ENCODE data around the gene HNRNPA3. TPM values are rescaled to one million over a fixed set of nuclear protein-coding genes. Genes with fewer than 3 reads are reported as not detected.

The HNRNPA3 gene
- polyA plus RNA-seq, 4 donors = 73.4 to 282 (median 190) TPM

- Histone ChIP-seq H3K4me1 (ENCODE audit: control insufficient read depth in 3 of 3, insufficient read depth in 2 of 3, low read depth in 1 of 3, low read length in 2 of 3) (peaks cover 19 to 45% (median 33%) of the 10 kb centered on the region in 3 donors), H3K27me3 (ENCODE audit: control insufficient read depth in 3 of 3, insufficient read depth in 3 of 3, low read length in 3 of 3) (no peaks in the 10 kb centered on the region), H3K9me3 (ENCODE audit: control insufficient read depth in 2 of 2, insufficient read depth in 1 of 2, low read depth in 1 of 2, low read length in 1 of 2) (no peaks in the 10 kb centered on the region), H3K4me3 (ENCODE audit: low read depth in 1 of 3, low read length in 3 of 3) (no peak overlapping the region), H3K27ac (ENCODE audit: low read depth in 1 of 3, low read length in 2 of 3) (peak overlapping the region in 1 of 3 donors; percentile 4), H3K36me3 (ENCODE audit: control insufficient read depth in 3 of 3, insufficient read depth in 2 of 3, low read depth in 1 of 3, low read length in 3 of 3) (peaks cover 2 to 31% (median 4%) of the 10 kb centered on the region in 3 donors)
- 75 to 84% (median 78%) methylated on average over 5 of the region's 5 CpGs for WGBS, 3 donors
- no peak for FAIRE-seq
- no peak for DNase-seq
Observed at GRCh38 chr2:177250461-177250860, 37.9 kb downstream of the HNRNPA3 start.

- Histone ChIP-seq H3K4me3 (ENCODE audit: low read depth in 1 of 3, low read length in 3 of 3) (no peak overlapping the region), H3K4me1 (ENCODE audit: control insufficient read depth in 3 of 3, insufficient read depth in 2 of 3, low read depth in 1 of 3, low read length in 2 of 3) (peaks cover 18 to 52% (median 34%) of the 10 kb centered on the region in 3 donors), H3K9me3 (ENCODE audit: control insufficient read depth in 2 of 2, insufficient read depth in 1 of 2, low read depth in 1 of 2, low read length in 1 of 2) (no peaks in the 10 kb centered on the region), H3K36me3 (ENCODE audit: control insufficient read depth in 3 of 3, insufficient read depth in 2 of 3, low read depth in 1 of 3, low read length in 3 of 3) (peaks cover 2 to 27% (median 4%) of the 10 kb centered on the region in 3 donors), H3K27ac (ENCODE audit: low read depth in 1 of 3, low read length in 2 of 3) (peak overlapping the region; percentile 68 to 89 (median 80)), H3K27me3 (ENCODE audit: control insufficient read depth in 3 of 3, insufficient read depth in 3 of 3, low read length in 3 of 3) (no peaks in the 10 kb centered on the region)
- WGBS, 3 donors = 76 to 81% (median 81%) methylated on average over 3 of the region's 3 CpGs
- no peak for DNase-seq
- no peak for FAIRE-seq
Observed at GRCh38 chr2:177251165-177251542, 38.6 kb downstream of the HNRNPA3 start.

GRCh38 chr2:177252808-177253531, 40.4 kb downstream of the HNRNPA3 start:
- no peak for FAIRE-seq
- 41 to 68% (median 67%) methylated on average over 5 of the region's 5 CpGs for WGBS, 3 donors
- DNase-seq = peak in 1 of 2 donors; percentile 45
- peaks cover 25 to 64% (median 46%) of the 10 kb centered on the region in 3 donors for H3K4me1 ChIP-seq (ENCODE audit: control insufficient read depth in 3 of 3, insufficient read depth in 2 of 3, low read depth in 1 of 3, low read length in 2 of 3)
- H3K36me3 ChIP-seq (ENCODE audit: control insufficient read depth in 3 of 3, insufficient read depth in 2 of 3, low read depth in 1 of 3, low read length in 3 of 3) = peaks cover 2 to 23% (median 4%) of the 10 kb centered on the region in 3 donors
- no peak overlapping the region for H3K4me3 ChIP-seq (ENCODE audit: low read depth in 1 of 3, low read length in 3 of 3)
- H3K9me3 ChIP-seq (ENCODE audit: control insufficient read depth in 2 of 2, insufficient read depth in 1 of 2, low read depth in 1 of 2, low read length in 1 of 2) = peaks cover 0 to 4% of the 10 kb centered on the region in 2 donors
- no peaks in the 10 kb centered on the region for H3K27me3 ChIP-seq (ENCODE audit: control insufficient read depth in 3 of 3, insufficient read depth in 3 of 3, low read length in 3 of 3)
- H3K27ac ChIP-seq (ENCODE audit: low read depth in 1 of 3, low read length in 2 of 3) = peak overlapping the region; percentile 66 to 89 (median 70)

- H3K27me3 ChIP-seq (ENCODE audit: control insufficient read depth in 3 of 3, insufficient read depth in 3 of 3, low read length in 3 of 3) = no peaks in the 10 kb centered on the region
- peaks cover under 1 to 18% (median 1%) of the 10 kb centered on the region in 3 donors for H3K36me3 ChIP-seq (ENCODE audit: control insufficient read depth in 3 of 3, insufficient read depth in 2 of 3, low read depth in 1 of 3, low read length in 3 of 3)
- no peak for FAIRE-seq
- no peak for DNase-seq
- H3K9me3 ChIP-seq (ENCODE audit: control insufficient read depth in 2 of 2, insufficient read depth in 1 of 2, low read depth in 1 of 2, low read length in 1 of 2) = peaks cover 0 to 4% of the 10 kb centered on the region in 2 donors
- 15 to 57% (median 34%) methylated on average over 3 of the region's 3 CpGs for WGBS, 3 donors
- H3K4me3 ChIP-seq (ENCODE audit: low read depth in 1 of 3, low read length in 3 of 3) = no peak overlapping the region
- H3K27ac ChIP-seq (ENCODE audit: low read depth in 1 of 3, low read length in 2 of 3) = peak overlapping the region in 2 of 3 donors; percentile 34 to 89
- peaks cover 25 to 62% (median 46%) of the 10 kb centered on the region in 3 donors for H3K4me1 ChIP-seq (ENCODE audit: control insufficient read depth in 3 of 3, insufficient read depth in 2 of 3, low read depth in 1 of 3, low read length in 2 of 3)
Observed at GRCh38 chr2:177253704-177254103, 41.1 kb downstream of the HNRNPA3 start.

GRCh38 chr2:177254433-177255226, 42.0 kb downstream of the HNRNPA3 start:
- Histone ChIP-seq H3K36me3 (ENCODE audit: control insufficient read depth in 3 of 3, insufficient read depth in 2 of 3, low read depth in 1 of 3, low read length in 3 of 3) (peaks cover 0 to 18% (median 0%) of the 10 kb centered on the region in 3 donors), H3K4me3 (ENCODE audit: low read depth in 1 of 3, low read length in 3 of 3) (no peak overlapping the region), H3K27me3 (ENCODE audit: control insufficient read depth in 3 of 3, insufficient read depth in 3 of 3, low read length in 3 of 3) (no peaks in the 10 kb centered on the region), H3K4me1 (ENCODE audit: control insufficient read depth in 3 of 3, insufficient read depth in 2 of 3, low read depth in 1 of 3, low read length in 2 of 3) (peaks cover 25 to 60% (median 46%) of the 10 kb centered on the region in 3 donors), H3K9me3 (ENCODE audit: control insufficient read depth in 2 of 2, insufficient read depth in 1 of 2, low read depth in 1 of 2, low read length in 1 of 2) (peaks cover 0 to 4% of the 10 kb centered on the region in 2 donors), H3K27ac (ENCODE audit: low read depth in 1 of 3, low read length in 2 of 3) (peak overlapping the region; percentile 57 to 89 (median 87))
- DNase-seq (peak; percentile 93 to 94), FAIRE-seq (no peak)
- 17 to 45% (median 28%) methylated on average over 11 of the region's 11 CpGs for WGBS, 3 donors

GRCh38 chr2:177255227-177255601, 42.6 kb downstream of the HNRNPA3 start:
- Histone ChIP-seq H3K27me3 (ENCODE audit: control insufficient read depth in 3 of 3, insufficient read depth in 3 of 3, low read length in 3 of 3) (no peaks in the 10 kb centered on the region), H3K4me1 (ENCODE audit: control insufficient read depth in 3 of 3, insufficient read depth in 2 of 3, low read depth in 1 of 3, low read length in 2 of 3) (peaks cover 27 to 60% (median 47%) of the 10 kb centered on the region in 3 donors), H3K36me3 (ENCODE audit: control insufficient read depth in 3 of 3, insufficient read depth in 2 of 3, low read depth in 1 of 3, low read length in 3 of 3) (peaks cover 0 to 18% (median 0%) of the 10 kb centered on the region in 3 donors), H3K27ac (ENCODE audit: low read depth in 1 of 3, low read length in 2 of 3) (peak overlapping the region; percentile 42 to 89 (median 87)), H3K4me3 (ENCODE audit: low read depth in 1 of 3, low read length in 3 of 3) (no peak overlapping the region), H3K9me3 (ENCODE audit: control insufficient read depth in 2 of 2, insufficient read depth in 1 of 2, low read depth in 1 of 2, low read length in 1 of 2) (peaks cover 0 to 4% of the 10 kb centered on the region in 2 donors)
- no peak for FAIRE-seq
- 12 to 42% (median 26%) methylated on average over 2 of the region's 2 CpGs for WGBS, 3 donors
- DNase-seq = no peak

- Histone ChIP-seq H3K4me1 (ENCODE audit: control insufficient read depth in 3 of 3, insufficient read depth in 2 of 3, low read depth in 1 of 3, low read length in 2 of 3) (peaks cover 23 to 60% (median 51%) of the 10 kb centered on the region in 3 donors), H3K27ac (ENCODE audit: low read depth in 1 of 3, low read length in 2 of 3) (peak overlapping the region in 1 of 3 donors; percentile 89), H3K27me3 (ENCODE audit: control insufficient read depth in 3 of 3, insufficient read depth in 3 of 3, low read length in 3 of 3) (no peaks in the 10 kb centered on the region), H3K36me3 (ENCODE audit: control insufficient read depth in 3 of 3, insufficient read depth in 2 of 3, low read depth in 1 of 3, low read length in 3 of 3) (peaks cover 0 to 16% (median 0%) of the 10 kb centered on the region in 3 donors), H3K4me3 (ENCODE audit: low read depth in 1 of 3, low read length in 3 of 3) (no peak overlapping the region), H3K9me3 (ENCODE audit: control insufficient read depth in 2 of 2, insufficient read depth in 1 of 2, low read depth in 1 of 2, low read length in 1 of 2) (peaks cover 0 to 4% of the 10 kb centered on the region in 2 donors)
- whole genome bisulfite sequencing, 3 donors = 44 to 66% (median 61%) methylated on average over 2 of the region's 2 CpGs
- DNase-seq (no peak), FAIRE-seq (no peak)
Observed at GRCh38 chr2:177256026-177256425, 43.4 kb downstream of the HNRNPA3 start.

GRCh38 chr2:177256695-177257094, 44.1 kb downstream of the HNRNPA3 start:
- H3K4me3 ChIP-seq (ENCODE audit: low read depth in 1 of 3, low read length in 3 of 3) = no peak overlapping the region
- peaks cover 0 to 12% (median 0%) of the 10 kb centered on the region in 3 donors for H3K36me3 ChIP-seq (ENCODE audit: control insufficient read depth in 3 of 3, insufficient read depth in 2 of 3, low read depth in 1 of 3, low read length in 3 of 3)
- H3K27ac ChIP-seq (ENCODE audit: low read depth in 1 of 3, low read length in 2 of 3) = peak overlapping the region in 2 of 3 donors; percentile 55 to 89
- H3K4me1 ChIP-seq (ENCODE audit: control insufficient read depth in 3 of 3, insufficient read depth in 2 of 3, low read depth in 1 of 3, low read length in 2 of 3) = peaks cover 21 to 63% (median 54%) of the 10 kb centered on the region in 3 donors
- no peak for DNase-seq
- no peaks in the 10 kb centered on the region for H3K27me3 ChIP-seq (ENCODE audit: control insufficient read depth in 3 of 3, insufficient read depth in 3 of 3, low read length in 3 of 3)
- FAIRE-seq = no peak
- 23 to 48% (median 41%) methylated on average over 3 of the region's 3 CpGs for WGBS, 3 donors
- H3K9me3 ChIP-seq (ENCODE audit: control insufficient read depth in 2 of 2, insufficient read depth in 1 of 2, low read depth in 1 of 2, low read length in 1 of 2) = peaks cover 0 to 4% of the 10 kb centered on the region in 2 donors
